ENCODE data around the gene RNF130.

DNA sequence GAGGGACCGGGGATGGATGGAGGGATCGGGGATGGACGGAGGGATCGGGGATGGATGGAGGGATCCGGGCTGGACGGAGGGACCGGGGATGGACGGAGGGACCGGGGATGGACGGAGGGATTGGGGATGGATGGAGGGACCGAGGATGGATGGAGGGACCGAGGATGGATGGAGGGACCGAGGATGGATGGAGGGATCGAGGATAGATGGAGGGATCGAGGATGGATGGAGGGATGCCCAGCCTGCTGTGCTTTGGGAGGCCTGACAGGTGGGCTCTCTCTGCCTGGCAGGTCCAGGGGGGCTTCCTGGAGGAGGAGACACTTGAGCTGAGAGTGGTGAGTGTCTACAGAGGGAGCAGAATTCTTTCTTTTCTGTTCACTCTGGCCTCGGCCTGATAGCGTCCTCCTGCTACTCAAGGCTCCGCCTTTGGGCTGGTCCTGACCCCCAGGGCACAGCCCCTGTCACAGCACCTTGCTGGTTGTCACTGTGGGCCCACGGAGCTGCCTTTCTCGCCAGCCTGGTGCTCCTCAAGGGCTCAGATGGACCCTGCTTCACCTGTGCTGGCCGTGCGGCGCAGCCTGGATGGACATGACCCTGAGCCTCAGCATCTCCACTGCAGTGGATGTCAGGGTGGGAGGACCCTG, 42.2 kb upstream of the RNF130 start:
- no peak for TF ChIP-seq CTCF (IDR thresholded peaks at IDR 0.05)
- TF ChIP-seq EZH2 (IDR thresholded peaks at IDR 0.05), result no peak
- no peak for TF ChIP-seq EZH2phosphoT487 (IDR thresholded peaks at IDR 0.05)
